SK-N-SH treated with all-trans-retinoic acid at 6 μM for 48 hours (cell line): ENCODE measurements around the gene SRPRA.

ENCODE experiments used
- BACH2 ChIP-seq: fragments of 250-450 bp; sonication (Bioruptor Pico); IDR thresholded peaks from 2 replicates; pipeline ENCODE4 v1.9.0; 2021; ENCODE audit warnings: mild to moderate bottlenecking, borderline replicate concordance
- ESRRG ChIP-seq: fragments of 250-450 bp; sonication (Bioruptor Pico); IDR thresholded peaks from 2 replicates; pipeline ENCODE4 v1.6.1; 2021; ENCODE audit warnings: mild to moderate bottlenecking
- GLIS3 ChIP-seq: fragments of 250-450 bp; sonication (Bioruptor Pico); IDR thresholded peaks from 2 replicates; pipeline ENCODE4 v1.5.0; 2020; ENCODE audit warnings: mild to moderate bottlenecking, moderate library complexity
- PPARA ChIP-seq: fragments of 250-450 bp; sonication (Bioruptor Pico); IDR thresholded peaks from 2 replicates; pipeline ENCODE4 v1.5.0; 2020; ENCODE audit warnings: mild to moderate bottlenecking, borderline replicate concordance
- TCF4 ChIP-seq: fragments of 250-450 bp; sonication (Bioruptor Pico); IDR thresholded peaks from 2 replicates; pipeline ENCODE4 v1.8.0; 2021; ENCODE audit warnings: mild to moderate bottlenecking, moderate library complexity, borderline replicate concordance
- TOX ChIP-seq: fragments of 250-450 bp; sonication (Bioruptor Pico); IDR thresholded peaks from 2 replicates; pipeline ENCODE4 v1.8.0; 2021; ENCODE audit warnings: mild to moderate bottlenecking, moderate library complexity, borderline replicate concordance
- ZFP3 ChIP-seq: fragments of 250-450 bp; sonication (Bioruptor Pico); IDR thresholded peaks from 2 replicates; pipeline ENCODE4 v1.5.0; 2020; ENCODE audit warnings: mild to moderate bottlenecking, moderate library complexity
- ZFP30 ChIP-seq: fragments of 450-650 bp; formaldehyde crosslinking; IDR thresholded peaks from 2 replicates; pipeline ENCODE4 v1.5.0; 2022; ENCODE audit warnings: mild to moderate bottlenecking, moderate library complexity
- ZNF70 ChIP-seq: fragments of 450-650 bp; formaldehyde crosslinking; IDR thresholded peaks from 2 replicates; pipeline ENCODE4 v1.5.0; 2020; ENCODE audit warnings: mild to moderate bottlenecking, moderate library complexity
- ZNF8 ChIP-seq: fragments of 450-650 bp; formaldehyde crosslinking; IDR thresholded peaks from 2 replicates; pipeline ENCODE4 v1.5.0; 2020; ENCODE audit warnings: mild to moderate bottlenecking, moderate library complexity
- TF ChIP-seq, protein P1 (sequence below): fragments of 250-450 bp; sonication (Bioruptor Pico); IDR thresholded peaks from 2 replicates; pipeline ENCODE4 v1.5.1; 2021; ENCODE audit warnings: mild to moderate bottlenecking, moderate library complexity

DNA sequence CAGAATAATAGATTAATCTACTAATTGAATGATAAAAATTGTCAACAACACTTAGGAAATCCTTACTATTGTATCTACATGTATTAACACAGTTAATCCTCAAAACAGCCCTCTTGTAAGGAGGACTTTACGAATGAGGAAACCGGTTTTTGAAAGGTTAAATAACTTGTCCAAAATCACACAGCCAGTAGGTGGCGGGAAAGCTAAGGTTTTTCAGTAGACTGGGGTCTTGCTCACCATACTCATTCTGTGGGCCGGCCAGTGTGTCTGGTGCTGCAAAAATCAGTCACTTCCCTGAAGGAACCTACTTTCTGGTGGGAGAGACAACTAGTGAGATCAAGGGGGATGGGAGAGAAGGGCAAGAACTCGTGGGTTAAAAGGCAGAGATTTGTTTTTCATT lies 39.0 kb upstream of the SRPRA start:
- TF ChIP-seq ZFP30 = no peak
- no peak for TF ChIP-seq BACH2 (CRISPR knock-in tag)
- TF ChIP-seq ZNF8 (CRISPR knock-in tag) = no peak
- no peak for TF ChIP-seq PPARA (CRISPR knock-in tag)
- TF ChIP-seq ESRRG (CRISPR knock-in tag) = no peak
- TF ChIP-seq ZNF70 (CRISPR knock-in tag) = no peak
- TF ChIP-seq, protein P1, sequence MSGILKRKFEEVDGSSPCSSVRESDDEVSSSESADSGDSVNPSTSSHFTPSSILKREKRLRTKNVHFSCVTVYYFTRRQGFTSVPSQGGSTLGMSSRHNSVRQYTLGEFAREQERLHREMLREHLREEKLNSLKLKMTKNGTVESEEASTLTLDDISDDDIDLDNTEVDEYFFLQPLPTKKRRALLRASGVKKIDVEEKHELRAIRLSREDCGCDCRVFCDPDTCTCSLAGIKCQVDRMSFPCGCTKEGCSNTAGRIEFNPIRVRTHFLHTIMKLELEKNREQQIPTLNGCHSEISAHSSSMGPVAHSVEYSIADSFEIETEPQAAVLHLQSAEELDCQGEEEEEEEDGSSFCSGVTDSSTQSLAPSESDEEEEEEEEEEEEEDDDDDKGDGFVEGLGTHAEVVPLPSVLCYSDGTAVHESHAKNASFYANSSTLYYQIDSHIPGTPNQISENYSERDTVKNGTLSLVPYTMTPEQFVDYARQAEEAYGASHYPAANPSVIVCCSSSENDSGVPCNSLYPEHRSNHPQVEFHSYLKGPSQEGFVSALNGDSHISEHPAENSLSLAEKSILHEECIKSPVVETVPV = no peak
- TF ChIP-seq GLIS3 (CRISPR knock-in tag) = no peak
- TF ChIP-seq ZFP3 (CRISPR knock-in tag) = no peak
- TF ChIP-seq TOX (CRISPR knock-in tag) = no peak
- TF ChIP-seq TCF4 = no peak
